Left lung (tissue), 10 donors: Measurements from ENCODE around the gene NGF. TPM values are rescaled to one million over a fixed set of nuclear protein-coding genes. Genes with fewer than 3 reads are reported as not detected.

ENCODE experiments used
- ATAC-seq: fragments of 200-7000 bp; cut with Tn5 transposase; one replicate; pipeline ENCODE4 v1.9.1; 2020; ENCODE audit warnings: moderate library complexity
- DNase-seq, 4 donors: peaks; one replicate each; pipeline ENCODE4 v3.0.0-alpha.2; 2013 to 2020
- H3K27ac ChIP-seq, 2 donors: fragments of 200-600 bp; sonication (generic) in 1 of 2; one replicate each; pipeline versions ENCODE4 v1.5.0 to v1.8.0; 2020 to 2021
- H3K27me3 ChIP-seq, 2 donors: fragments of 200-600 bp; sonication (generic) in 1 of 2; one replicate each; pipeline versions ENCODE4 v1.5.0 to v1.8.0; 2020 to 2021
- H3K36me3 ChIP-seq, 2 donors: fragments of 200-600 bp; sonication (generic) in 1 of 2; one replicate each; pipeline versions ENCODE4 v1.5.0 to v1.8.0; 2020 to 2021
- H3K4me1 ChIP-seq, 2 donors: fragments of 200-600 bp; one replicate each; pipeline ENCODE4 v1.8.0; 2021
- H3K4me3 ChIP-seq, 2 donors: fragments of 200-600 bp; sonication (generic) in 1 of 2; one replicate each; pipeline versions ENCODE4 v1.5.0 to v1.8.0; 2020 to 2021; ENCODE audit warnings: mild to moderate bottlenecking in 1 of 2
- H3K9me3 ChIP-seq, 2 donors: fragments of 200-600 bp; sonication (generic) in 1 of 2; one replicate each; pipeline versions ENCODE4 v1.5.0 to v1.8.0; 2020 to 2021
- CTCF ChIP-seq, 2 donors: fragments of 200-600 bp; sonication (generic) in 1 of 2; IDR thresholded peaks; one replicate each; pipeline versions ENCODE4 v1.5.0 to v1.8.0; 2021; ENCODE audit warnings: antibody characterized with exemption in 2 of 2
- intact Hi-C, 2 donors: fragments of 100-400 bp; cut with DNase I; formaldehyde crosslinking; loops; one replicate each; pipeline versions ENCODE4 v1.11.2 to v1.14.2; 2022
- polyA plus RNA-seq, 6 donors: library from polyadenylated mRNA; unstranded; fragments of 120-200 nt; gene quantifications; one replicate each; pipeline ENCODE4 v1.2.1, GENCODE V29; 2013; ENCODE audit not compliant: insufficient read length in 6 of 6
- total RNA-seq, 2 donors: library from RNA; stranded (reverse); fragmentation: NEBNext Ultra II Directional; extraction: Animal tissue kit (Norgen Biotek cat#: 25700); gene quantifications; one replicate each; pipeline ENCODE4 v1.2.1, GENCODE V29; 2021
- donor health status: DM: no; HTN: yes; CAD: no.
- donor health status: DM: no; HTN: no; CAD: no.

NGF gene
- total and polyA plus RNA-seq, 8 donors, result 0.66 to 1.3 (median 0.87) TPM

- Histone ChIP-seq H3K27me3 (no peaks in the 10 kb centered on the region), H3K9me3 (no peaks in the 10 kb centered on the region), H3K4me1 (no peaks in the 10 kb centered on the region), H3K27ac (no peak overlapping the region), H3K36me3 (no peaks in the 10 kb centered on the region), H3K4me3 (no peak overlapping the region)
- intact Hi-C loops, result no loop called here
- DNase-seq, result no peak
- TF ChIP-seq CTCF (IDR thresholded peaks at IDR 0.05), result no peak
- no peak for ATAC-seq
Observed at GRCh38 chr1:115237023-115237422, 101.0 kb downstream of the NGF start.

Other genes starting within 250 kb of the NGF start
- 10 to 100 TPM in 1 of 2 donors, 1 to 10 TPM in 1; 8.7 to 10.6 TPM for gene TSPAN2, start 248.7 kb downstream of the NGF start, total RNA-seq
- 10 to 100 TPM in 1 of 6 donors, 1 to 10 TPM in 5; 7.9 to 10.5 (median 8.8) TPM for gene TSPAN2, start 248.7 kb downstream of the NGF start, polyA plus RNA-seq